ENCODE measurements around the gene YWHAQ.

The YWHAQ gene

GRCh38 chr2:9655441-9656269 is 24.9 kb upstream of the YWHAQ start:
- DNase-seq, result peak; percentile 94

DNA sequence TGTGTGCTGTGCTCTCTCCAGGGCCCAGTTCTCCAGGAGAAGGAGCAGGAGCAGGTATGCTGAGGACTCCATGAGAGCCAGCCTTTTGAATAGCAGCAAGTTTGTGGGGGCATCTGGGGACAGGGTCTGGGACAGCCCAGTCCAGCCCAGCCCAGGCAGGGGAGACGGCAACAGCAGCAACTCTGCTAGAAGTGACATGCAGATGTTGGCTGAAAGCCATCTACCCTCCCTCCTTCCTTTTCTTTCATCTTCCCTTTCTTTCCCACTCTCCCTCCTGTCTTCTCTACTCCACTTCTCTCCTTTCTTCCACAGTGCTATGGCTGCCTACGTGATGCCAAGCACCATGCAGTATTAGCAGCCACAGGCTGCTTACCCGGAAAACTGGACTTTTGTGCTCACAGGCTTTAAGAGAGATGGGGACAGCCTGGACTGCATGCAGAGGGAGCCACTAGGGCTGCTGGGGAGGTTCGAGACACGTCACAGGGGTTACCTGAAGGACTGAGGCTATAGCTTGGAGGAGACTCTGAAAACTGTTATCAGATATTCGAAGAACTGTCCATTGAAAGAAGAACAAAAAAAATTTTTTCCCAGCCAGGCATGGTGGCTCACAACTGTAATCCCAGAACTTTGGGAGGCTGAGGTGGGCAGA is 23.8 kb upstream of the YWHAQ start:
- peak; percentile 24 for DNase-seq

- no peak for DNase-seq
Measured at GRCh38 chr2:9653485-9654271, 22.9 kb upstream of the YWHAQ start.

DNA sequence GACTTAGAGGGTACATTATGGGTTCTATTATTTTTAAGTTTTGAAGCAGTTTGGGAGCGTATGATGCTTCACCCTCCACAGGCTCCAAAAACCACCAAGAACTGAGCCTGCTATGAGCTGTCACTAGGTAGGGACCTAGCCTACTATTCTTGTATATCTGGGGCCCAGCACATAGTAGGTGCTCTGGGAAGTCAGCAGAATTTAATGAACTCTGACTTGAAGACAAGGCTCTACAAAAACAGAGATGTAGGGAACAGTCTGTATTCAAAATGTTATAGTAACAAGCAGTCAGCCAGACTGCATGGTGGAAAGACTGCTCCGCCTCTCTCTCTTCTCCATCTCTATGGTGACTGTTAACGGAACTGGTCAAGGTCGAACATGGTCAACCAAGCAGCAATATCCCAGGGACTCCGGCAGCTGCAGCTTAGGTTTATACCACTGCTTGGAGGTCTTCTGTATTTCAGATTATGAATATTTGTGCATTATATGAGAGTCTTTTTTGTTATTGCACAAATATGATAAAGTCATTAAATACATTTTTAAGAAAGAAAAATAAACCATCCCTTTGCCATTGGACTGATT is 22.2 kb upstream of the YWHAQ start:
- DNase-seq, result no peak

DNA sequence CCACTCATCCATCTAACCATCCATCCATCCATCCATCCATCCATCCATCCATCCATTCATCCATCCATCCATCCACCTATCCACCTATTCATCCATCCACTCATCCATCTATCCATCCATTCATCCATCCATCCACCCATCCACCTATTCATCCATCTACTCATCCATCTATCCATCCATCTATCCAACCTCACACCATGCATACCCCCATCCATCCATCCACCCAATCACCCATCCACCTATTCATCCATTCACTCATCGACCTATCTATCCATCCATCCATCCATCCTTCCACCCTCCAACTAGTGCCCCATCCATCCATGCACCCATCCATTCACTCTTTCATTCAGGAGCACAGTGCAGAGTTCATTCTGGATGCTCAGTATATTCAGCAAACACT is 21.5 kb upstream of the YWHAQ start:
- DNase-seq, result no peak

DNA sequence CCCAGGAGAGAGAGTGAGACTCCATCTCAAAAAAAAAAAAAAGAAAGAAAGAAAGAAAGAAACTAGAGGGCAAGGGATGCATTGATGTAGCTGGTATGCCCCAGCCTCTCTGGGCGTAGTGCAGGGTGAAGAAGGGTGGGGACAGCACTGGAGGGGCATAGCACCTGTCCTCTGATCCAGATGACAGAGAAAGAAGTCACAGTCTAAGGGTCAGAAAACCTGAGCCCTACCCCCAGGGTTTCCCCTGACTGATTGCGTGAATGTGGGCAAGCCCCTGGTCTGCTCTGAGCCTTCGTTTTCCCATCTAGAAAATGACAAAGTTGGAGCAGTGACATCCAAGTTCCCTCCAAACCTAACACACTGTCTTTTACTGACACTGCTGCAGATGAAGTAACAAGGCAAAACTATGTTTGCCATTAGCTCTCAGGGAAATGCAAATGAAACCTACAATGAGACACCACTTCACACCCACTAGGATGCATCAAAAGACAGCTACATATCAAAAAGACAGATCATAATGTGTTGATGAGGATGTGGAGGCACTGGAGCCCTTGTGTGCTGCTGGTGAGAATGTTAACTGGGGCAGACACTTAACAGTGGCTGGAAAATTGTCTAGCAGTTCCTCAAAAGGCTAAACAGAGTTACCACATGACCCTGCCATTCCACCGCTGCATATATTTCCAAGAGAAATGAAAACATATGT is 19.5 kb upstream of the YWHAQ start:
- DNase-seq, result no peak

DNA sequence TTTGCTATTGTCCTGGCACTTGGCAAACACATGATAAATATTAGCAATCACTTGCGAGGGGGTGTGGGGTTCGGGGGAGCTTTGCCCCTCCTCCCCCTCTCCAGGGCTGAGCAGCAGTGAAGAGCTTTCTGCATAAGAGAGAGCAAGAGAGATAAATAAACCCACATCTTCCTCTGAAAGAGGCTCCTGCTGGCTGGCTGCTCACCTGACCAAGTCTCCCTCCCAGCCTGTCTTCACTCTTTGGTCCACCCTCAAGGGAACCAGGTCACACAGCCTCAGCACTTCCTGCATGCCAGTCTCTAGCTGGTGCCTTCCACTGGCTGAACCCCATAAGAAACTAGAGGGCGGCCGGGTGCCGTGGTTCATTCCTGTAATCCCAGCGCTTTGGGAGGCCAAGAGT is 18.5 kb upstream of the YWHAQ start:
- DNase-seq, result no peak

GRCh38 chr2:9648821-9649220 is 18.0 kb upstream of the YWHAQ start:
- DNase-seq, result no peak

DNA sequence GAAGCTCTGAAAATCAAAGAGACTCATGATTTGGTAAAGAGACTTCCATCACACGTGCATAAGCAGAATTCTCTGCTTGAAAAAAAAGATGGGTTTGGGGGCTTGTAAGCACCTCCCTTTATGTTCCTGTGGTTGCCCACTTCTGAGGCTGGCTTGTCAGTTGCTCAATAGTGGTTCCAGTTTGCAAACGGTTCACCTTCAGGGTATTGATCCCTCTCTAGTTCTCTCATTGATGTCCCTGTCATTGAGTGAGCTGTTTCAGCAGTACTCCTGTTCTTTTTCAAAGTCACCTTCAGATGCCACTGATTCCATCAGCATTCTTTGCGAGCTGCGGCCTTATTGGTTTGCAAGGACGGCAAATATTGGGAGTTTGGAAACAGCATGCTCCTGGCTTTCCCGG is 17.1 kb upstream of the YWHAQ start:
- no peak for DNase-seq

DNA sequence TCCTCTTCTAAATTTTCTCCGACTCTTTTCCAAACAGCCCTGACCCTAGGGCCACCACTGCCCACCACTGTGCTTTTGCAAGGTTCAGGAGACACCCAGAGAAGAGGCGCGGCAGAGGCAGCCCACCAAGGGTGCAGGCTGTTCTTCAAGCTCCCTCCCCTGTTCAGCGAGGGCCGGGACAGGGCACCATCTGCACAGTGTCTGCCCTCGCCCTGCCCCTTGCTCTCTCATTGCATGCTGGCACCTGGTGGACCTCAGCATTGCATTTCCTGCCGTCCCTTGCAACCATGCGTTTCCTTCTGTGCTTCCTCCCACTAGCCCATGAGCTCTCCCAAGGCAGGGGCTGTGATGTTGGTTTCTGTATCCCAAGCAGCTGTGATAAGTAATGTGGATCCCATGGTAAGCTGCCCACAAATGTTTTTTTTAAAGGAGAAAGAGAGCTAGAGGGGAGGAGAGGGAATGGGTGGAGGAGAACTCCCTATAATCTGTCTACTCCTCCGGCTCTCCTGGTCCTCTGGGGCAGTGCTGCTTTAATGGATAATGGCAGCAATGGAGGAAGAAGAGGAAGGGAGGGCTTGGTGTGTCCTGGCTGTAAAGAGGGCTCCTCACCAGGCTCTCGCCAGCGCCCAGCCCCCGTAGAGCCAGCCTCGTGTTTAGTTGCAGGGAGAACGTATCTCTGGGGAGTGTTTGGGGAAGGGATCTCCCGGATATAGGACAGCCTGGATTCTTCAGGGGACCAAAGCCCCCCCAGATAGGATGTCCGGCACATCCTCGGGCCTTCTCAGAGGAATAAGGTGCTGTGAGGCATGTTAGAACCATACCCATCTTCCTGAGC is 15.6 kb upstream of the YWHAQ start:
- no peak for DNase-seq

DNA sequence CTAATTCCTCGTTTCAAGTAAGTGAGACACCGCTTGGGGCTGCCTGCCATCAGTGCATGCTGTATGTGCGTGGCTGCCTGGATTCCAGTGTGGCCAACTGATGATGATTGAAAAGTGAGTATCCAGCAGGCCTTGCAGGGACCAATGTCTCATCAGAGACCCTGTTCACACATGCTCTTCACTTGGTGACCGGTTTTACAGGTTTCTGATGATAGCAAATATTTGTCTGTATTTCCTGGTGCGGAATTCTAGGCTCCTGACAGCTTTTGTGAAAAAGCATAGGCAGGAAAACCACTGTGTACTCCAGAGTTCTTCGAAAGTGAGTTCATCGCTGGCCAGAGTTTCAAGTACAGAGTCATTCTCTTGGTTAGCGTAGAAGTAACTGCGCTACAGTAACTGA is 13.8 kb upstream of the YWHAQ start:
- DNase-seq, result no peak

- DNase-seq, result no peak
Measured at GRCh38 chr2:9644021-9644420, 13.2 kb upstream of the YWHAQ start.

DNA sequence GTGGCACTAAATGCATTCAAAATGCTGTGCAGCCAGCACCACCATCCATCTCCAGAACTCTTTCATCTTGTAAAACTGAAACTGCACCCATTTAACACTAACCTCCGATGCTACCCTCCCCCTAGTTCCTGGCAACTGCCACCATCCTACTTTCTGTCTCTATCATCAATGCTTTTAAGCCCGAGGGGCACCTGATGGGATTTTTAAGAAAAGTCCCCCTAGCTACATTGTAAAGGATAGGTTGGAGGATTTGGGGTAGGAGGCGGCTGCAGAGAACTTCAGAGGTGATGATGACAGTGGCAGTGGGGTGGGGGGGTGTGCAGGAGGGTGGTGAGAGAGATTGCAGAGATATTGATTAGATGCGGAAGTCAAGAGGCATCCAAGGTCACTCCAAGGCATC is 10.8 kb upstream of the YWHAQ start:
- no peak for DNase-seq

DNA sequence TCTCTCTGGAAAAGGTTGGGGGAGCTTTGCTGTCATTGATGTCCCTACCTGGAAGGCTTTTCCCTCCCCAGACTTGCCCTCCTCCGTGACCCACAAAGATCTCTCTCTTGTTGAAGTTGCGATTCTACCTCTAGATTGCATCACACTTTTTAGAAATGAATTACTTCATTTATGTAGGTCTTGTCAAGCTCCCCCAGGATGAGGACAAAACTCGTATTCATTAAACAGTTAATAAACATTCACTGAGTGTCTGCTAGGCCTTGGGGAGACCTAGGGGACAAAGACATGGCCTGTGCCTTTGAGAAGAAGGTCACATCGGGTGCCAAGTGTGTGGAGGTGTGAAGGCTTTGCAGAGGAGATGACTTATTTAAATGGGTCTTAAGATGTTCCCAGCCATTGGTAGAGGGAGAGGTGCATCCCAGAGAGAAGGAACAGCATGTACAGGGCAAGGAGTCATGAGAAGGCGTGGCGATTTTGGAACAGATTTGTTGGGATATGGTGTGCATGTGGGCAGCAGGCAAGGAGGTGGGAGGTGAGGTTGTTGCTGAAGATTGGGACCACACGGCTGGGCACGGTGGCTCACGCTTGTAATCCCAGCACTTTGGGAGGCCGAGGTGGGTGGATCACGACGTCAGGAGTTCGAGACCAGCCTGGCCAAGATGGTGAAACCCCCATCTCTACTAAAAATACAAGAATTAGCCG is 9.8 kb upstream of the YWHAQ start:
- no peak for DNase-seq

DNA sequence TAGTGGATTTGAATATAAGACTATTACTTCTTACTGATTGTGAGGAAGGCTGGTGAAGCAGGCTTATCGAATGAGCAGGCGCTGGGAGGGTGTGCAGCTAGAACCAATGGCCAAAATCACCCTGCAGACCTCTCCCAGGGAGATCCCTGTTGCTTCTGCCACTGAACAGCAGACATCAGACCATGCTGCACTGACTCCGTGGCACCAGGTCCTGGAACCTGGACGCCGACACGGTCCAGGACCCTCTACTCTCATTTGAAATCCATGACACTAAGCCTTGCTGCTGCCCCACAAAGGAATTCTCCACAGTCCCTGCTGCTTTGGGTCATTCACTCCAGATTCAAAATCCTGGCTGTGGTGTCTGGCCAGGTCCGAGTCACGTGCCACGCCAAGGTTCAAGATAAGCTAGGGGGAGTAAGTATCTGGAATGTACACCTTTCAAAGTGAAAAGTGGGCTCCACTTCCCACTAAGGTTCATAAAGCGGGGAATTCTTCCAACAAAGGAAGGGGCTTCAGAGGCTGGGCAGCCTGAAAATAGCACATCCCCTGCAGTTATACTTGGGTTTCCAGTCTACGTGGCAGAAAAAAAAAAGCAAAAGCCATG is 9.0 kb upstream of the YWHAQ start:
- no peak for DNase-seq

DNA sequence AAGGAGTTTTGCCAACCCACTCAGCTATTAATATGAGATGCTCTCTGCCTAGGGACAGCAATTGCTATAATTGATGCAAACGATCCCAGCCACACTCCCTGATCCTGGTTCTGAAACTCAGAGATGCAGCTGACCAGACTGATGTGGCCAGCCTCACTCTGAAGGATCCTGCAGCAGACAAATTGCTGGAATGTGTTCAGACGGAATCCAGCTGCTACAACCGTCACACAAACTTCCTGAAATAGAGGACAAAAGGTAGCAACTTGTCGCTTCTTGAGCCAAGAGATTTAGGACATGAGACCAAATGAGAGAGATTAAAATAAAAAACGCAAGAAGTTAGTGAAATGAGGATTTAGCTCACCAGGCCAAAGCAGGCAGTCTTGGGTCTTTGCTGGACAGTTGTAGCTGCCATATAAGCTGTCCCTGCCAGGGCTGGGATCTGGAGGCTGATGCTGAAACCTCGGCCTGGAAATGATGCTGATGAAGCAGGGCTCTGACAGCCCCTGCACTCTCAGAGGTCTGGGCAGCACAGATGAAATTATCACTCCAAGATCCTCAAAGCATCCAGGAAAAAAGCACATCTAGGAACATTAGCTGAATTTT is 8.3 kb upstream of the YWHAQ start:
- DNase-seq, result no peak

DNA sequence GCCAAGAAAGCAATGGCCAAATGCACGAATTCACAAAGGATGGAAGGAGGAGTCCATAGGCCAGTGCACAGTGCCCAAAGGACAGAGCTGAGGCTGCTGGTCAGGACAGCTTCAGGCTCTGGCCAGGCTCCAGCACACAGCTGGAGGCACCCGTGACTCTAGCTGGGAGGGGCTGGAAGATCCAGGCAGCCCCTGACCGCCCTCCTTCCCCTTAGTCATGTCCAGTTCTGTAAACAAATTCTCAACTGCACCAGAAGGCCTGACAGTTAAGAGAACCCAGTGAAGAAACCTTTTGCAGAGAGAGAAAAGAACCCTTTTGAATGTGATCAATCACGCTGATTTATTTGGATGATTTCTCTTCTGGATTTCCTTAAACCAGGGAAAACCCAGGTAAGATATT is 7.7 kb upstream of the YWHAQ start:
- DNase-seq, result peak; percentile 92

- DNase-seq, result peak; percentile 81
Measured at GRCh38 chr2:9637330-9637729, 6.5 kb upstream of the YWHAQ start.

- DNase-seq, result no peak
Measured at GRCh38 chr2:9634133-9634532, 3.3 kb upstream of the YWHAQ start.

Data from fibroblast of skin of back (primary cell).